ENCODE data around the gene FLVCR2. TPM values are rescaled to one million over a fixed set of nuclear protein-coding genes. Genes with fewer than 3 reads are reported as not detected.

FLVCR2 gene
- not detected for polyA plus RNA-seq (2012; ENCODE audit: insufficient read depth, insufficient read length)

- H3K4me3 ChIP-seq (ENCODE audit: low read length): peak within 1 kb of the TSS; percentile 32
- DNase-seq (ENCODE audit: low read depth, low spot score): no peak
Observed at GRCh38 chr14:75578102-75578785, at the start of gene FLVCR2. TSS of gene FLVCR2 (plus strand) at chr14:75578620. CDS start at chr14:75578973, 353 bp downstream.

- no peak for DNase-seq (ENCODE audit: low read depth, low spot score)
- no peak overlapping the region for H3K4me3 ChIP-seq (ENCODE audit: low read length)
Observed at GRCh38 chr14:75531256-75531655, 47.2 kb upstream of the FLVCR2 start.

- H3K4me3 ChIP-seq (ENCODE audit: low read length): no peak overlapping the region
- DNase-seq (ENCODE audit: low read depth, low spot score): no peak
Observed at GRCh38 chr14:75531660-75532317, 46.6 kb upstream of the FLVCR2 start.

- H3K4me3 ChIP-seq (ENCODE audit: low read length): no peak overlapping the region
- DNase-seq (ENCODE audit: low read depth, low spot score): no peak
Observed at GRCh38 chr14:75533791-75534555, 44.4 kb upstream of the FLVCR2 start.

- H3K4me3 ChIP-seq (ENCODE audit: low read length): no peak overlapping the region
- DNase-seq (ENCODE audit: low read depth, low spot score): no peak
Observed at GRCh38 chr14:75535164-75535898, 43.1 kb upstream of the FLVCR2 start.

- no peak for DNase-seq (ENCODE audit: low read depth, low spot score)
- no peak overlapping the region for H3K4me3 ChIP-seq (ENCODE audit: low read length)
Observed at GRCh38 chr14:75537071-75537470, 41.3 kb upstream of the FLVCR2 start.

- no peak for DNase-seq (ENCODE audit: low read depth, low spot score)
- H3K4me3 ChIP-seq (ENCODE audit: low read length): no peak overlapping the region
Observed at GRCh38 chr14:75539162-75539560, 39.3 kb upstream of the FLVCR2 start.

- no peak for DNase-seq (ENCODE audit: low read depth, low spot score)
- H3K4me3 ChIP-seq (ENCODE audit: low read length): no peak overlapping the region
Observed at GRCh38 chr14:75539561-75540478, 38.6 kb upstream of the FLVCR2 start.

GRCh38 chr14:75540479-75540851 lies 38.0 kb upstream of the FLVCR2 start:
- no peak for DNase-seq (ENCODE audit: low read depth, low spot score)
- no peak overlapping the region for H3K4me3 ChIP-seq (ENCODE audit: low read length)

GRCh38 chr14:75542588-75543091 lies 35.8 kb upstream of the FLVCR2 start:
- H3K4me3 ChIP-seq (ENCODE audit: low read length): peak overlapping the region; percentile 42
- DNase-seq (ENCODE audit: low read depth, low spot score): peak; percentile 87

- peak overlapping the region; percentile 42 for H3K4me3 ChIP-seq (ENCODE audit: low read length)
- DNase-seq (ENCODE audit: low read depth, low spot score): peak; percentile 55
Observed at GRCh38 chr14:75543253-75543652, 35.2 kb upstream of the FLVCR2 start.

- no peak overlapping the region for H3K4me3 ChIP-seq (ENCODE audit: low read length)
- DNase-seq (ENCODE audit: low read depth, low spot score): no peak
Observed at GRCh38 chr14:75543786-75544185, 34.6 kb upstream of the FLVCR2 start.

- no peak for DNase-seq (ENCODE audit: low read depth, low spot score)
- H3K4me3 ChIP-seq (ENCODE audit: low read length): no peak overlapping the region
Observed at GRCh38 chr14:75545907-75546306, 32.5 kb upstream of the FLVCR2 start.

GRCh38 chr14:75547552-75548250 lies 30.7 kb upstream of the FLVCR2 start:
- DNase-seq (ENCODE audit: low read depth, low spot score): no peak
- H3K4me3 ChIP-seq (ENCODE audit: low read length): no peak overlapping the region

GRCh38 chr14:75548544-75548943 lies 29.9 kb upstream of the FLVCR2 start:
- no peak for DNase-seq (ENCODE audit: low read depth, low spot score)
- H3K4me3 ChIP-seq (ENCODE audit: low read length): no peak overlapping the region

GRCh38 chr14:75549169-75549568 lies 29.3 kb upstream of the FLVCR2 start:
- no peak for DNase-seq (ENCODE audit: low read depth, low spot score)

GRCh38 chr14:75551021-75551420 lies 27.4 kb upstream of the FLVCR2 start:
- DNase-seq (ENCODE audit: low read depth, low spot score): no peak
- no peak overlapping the region for H3K4me3 ChIP-seq (ENCODE audit: low read length)

More at GRCh38 chr14:75549169-75549568, 29.3 kb upstream of the FLVCR2 start:
- H3K4me3 ChIP-seq (ENCODE audit: low read length): no peak overlapping the region

GRCh38 chr14:75553157-75553556 lies 25.3 kb upstream of the FLVCR2 start:
- DNase-seq (ENCODE audit: low read depth, low spot score): no peak
- no peak overlapping the region for H3K4me3 ChIP-seq (ENCODE audit: low read length)

Measured in Jurkat, Clone E6-1 (cell line).